ENCODE data around the gene TAF7.

DNA sequence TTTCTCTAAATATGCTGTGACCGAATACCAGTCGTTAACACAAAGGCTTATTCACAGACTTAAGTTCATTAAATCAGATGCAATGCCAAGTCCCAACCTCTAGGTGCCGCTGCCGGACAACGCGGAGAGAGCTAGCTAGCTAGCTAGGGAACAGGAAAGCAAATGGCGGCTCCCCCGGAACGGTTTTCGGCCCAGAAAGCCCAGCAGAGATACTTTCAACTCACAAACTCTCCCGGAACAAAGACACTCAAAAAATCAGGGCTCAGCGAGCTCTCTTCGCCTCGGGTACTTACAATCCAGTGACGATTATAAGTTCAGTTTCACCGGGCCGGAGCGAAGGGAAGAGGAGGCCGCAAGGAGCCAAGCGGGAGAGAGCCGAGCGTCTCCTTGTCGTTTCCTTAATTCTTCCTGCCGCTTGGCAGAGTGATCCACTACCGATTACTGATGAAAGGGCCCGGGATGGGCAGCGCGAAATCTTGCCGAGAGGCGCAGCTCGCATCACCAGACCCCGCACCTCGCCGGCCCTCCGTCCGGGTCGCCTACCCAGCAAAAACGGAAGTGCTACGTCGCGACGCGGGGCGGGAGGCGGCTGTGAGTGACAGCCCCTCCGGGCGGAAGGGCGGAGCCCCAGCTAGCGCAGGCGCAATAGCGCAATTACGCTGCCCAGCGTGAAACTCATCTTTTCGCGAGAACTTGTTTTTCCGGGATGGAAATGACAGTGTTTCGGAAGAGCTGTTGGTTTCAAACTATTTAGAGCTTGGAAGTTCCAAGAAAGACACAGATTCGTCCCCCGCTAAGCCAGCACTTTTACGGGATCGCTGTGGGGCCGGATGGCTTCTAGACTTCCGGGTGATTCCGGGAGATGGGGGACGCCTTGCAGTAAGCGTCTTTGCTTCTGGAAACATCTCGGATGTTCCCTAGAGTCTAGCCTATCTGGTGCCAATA is at the start of gene TAF7:
- TF ChIP-seq, protein P1, sequence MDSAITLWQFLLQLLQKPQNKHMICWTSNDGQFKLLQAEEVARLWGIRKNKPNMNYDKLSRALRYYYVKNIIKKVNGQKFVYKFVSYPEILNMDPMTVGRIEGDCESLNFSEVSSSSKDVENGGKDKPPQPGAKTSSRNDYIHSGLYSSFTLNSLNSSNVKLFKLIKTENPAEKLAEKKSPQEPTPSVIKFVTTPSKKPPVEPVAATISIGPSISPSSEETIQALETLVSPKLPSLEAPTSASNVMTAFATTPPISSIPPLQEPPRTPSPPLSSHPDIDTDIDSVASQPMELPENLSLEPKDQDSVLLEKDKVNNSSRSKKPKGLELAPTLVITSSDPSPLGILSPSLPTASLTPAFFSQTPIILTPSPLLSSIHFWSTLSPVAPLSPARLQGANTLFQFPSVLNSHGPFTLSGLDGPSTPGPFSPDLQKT (IDR thresholded peaks at IDR 0.05; ENCODE audit: borderline replicate concordance, low read depth, low read length) = no peak; the same call in 1 of the 2 replicates
- TF ChIP-seq MZF1 (tag by site-specific recombination; IDR thresholded peaks at IDR 0.05; ENCODE audit: borderline replicate concordance) = no peak
- TF ChIP-seq ZNF248 (tag by site-specific recombination; IDR thresholded peaks at IDR 0.05) = no peak
- TF ChIP-seq ZNF140 (tag by site-specific recombination; IDR thresholded peaks at IDR 0.05) = no peak
- TF ChIP-seq MYNN (tag by site-specific recombination; IDR thresholded peaks at IDR 0.05; ENCODE audit: borderline replicate concordance) = no peak
- TF ChIP-seq, protein P2, sequence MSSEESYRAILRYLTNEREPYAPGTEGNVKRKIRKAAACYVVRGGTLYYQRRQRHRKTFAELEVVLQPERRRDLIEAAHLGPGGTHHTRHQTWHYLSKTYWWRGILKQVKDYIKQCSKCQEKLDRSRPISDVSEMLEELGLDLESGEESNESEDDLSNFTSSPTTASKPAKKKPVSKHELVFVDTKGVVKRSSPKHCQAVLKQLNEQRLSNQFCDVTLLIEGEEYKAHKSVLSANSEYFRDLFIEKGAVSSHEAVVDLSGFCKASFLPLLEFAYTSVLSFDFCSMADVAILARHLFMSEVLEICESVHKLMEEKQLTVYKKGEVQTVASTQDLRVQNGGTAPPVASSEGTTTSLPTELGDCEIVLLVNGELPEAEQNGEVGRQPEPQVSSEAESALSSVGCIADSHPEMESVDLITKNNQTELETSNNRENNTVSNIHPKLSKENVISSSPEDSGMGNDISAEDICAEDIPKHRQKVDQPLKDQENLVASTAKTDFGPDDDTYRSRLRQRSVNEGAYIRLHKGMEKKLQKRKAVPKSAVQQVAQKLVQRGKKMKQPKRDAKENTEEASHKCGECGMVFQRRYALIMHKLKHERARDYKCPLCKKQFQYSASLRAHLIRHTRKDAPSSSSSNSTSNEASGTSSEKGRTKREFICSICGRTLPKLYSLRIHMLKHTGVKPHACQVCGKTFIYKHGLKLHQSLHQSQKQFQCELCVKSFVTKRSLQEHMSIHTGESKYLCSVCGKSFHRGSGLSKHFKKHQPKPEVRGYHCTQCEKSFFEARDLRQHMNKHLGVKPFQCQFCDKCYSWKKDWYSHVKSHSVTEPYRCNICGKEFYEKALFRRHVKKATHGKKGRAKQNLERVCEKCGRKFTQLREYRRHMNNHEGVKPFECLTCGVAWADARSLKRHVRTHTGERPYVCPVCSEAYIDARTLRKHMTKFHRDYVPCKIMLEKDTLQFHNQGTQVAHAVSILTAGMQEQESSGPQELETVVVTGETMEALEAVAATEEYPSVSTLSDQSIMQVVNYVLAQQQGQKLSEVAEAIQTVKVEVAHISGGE (tag by site-specific recombination; conservative IDR thresholded peaks at IDR 0.05; ENCODE audit: low read depth) = peak; percentile 68
- TF ChIP-seq, protein P3, sequence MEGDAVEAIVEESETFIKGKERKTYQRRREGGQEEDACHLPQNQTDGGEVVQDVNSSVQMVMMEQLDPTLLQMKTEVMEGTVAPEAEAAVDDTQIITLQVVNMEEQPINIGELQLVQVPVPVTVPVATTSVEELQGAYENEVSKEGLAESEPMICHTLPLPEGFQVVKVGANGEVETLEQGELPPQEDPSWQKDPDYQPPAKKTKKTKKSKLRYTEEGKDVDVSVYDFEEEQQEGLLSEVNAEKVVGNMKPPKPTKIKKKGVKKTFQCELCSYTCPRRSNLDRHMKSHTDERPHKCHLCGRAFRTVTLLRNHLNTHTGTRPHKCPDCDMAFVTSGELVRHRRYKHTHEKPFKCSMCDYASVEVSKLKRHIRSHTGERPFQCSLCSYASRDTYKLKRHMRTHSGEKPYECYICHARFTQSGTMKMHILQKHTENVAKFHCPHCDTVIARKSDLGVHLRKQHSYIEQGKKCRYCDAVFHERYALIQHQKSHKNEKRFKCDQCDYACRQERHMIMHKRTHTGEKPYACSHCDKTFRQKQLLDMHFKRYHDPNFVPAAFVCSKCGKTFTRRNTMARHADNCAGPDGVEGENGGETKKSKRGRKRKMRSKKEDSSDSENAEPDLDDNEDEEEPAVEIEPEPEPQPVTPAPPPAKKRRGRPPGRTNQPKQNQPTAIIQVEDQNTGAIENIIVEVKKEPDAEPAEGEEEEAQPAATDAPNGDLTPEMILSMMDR (tag by site-specific recombination; IDR thresholded peaks at IDR 0.05) = peak; percentile 77
- TF ChIP-seq, protein P4, sequence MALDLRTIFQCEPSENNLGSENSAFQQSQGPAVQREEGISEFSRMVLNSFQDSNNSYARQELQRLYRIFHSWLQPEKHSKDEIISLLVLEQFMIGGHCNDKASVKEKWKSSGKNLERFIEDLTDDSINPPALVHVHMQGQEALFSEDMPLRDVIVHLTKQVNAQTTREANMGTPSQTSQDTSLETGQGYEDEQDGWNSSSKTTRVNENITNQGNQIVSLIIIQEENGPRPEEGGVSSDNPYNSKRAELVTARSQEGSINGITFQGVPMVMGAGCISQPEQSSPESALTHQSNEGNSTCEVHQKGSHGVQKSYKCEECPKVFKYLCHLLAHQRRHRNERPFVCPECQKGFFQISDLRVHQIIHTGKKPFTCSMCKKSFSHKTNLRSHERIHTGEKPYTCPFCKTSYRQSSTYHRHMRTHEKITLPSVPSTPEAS (tag by site-specific recombination; IDR thresholded peaks at IDR 0.05) = no peak
- no peak for TF ChIP-seq ZNF112 (tag by site-specific recombination; IDR thresholded peaks at IDR 0.05)
- TF ChIP-seq, protein P5, sequence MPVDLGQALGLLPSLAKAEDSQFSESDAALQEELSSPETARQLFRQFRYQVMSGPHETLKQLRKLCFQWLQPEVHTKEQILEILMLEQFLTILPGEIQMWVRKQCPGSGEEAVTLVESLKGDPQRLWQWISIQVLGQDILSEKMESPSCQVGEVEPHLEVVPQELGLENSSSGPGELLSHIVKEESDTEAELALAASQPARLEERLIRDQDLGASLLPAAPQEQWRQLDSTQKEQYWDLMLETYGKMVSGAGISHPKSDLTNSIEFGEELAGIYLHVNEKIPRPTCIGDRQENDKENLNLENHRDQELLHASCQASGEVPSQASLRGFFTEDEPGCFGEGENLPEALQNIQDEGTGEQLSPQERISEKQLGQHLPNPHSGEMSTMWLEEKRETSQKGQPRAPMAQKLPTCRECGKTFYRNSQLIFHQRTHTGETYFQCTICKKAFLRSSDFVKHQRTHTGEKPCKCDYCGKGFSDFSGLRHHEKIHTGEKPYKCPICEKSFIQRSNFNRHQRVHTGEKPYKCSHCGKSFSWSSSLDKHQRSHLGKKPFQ (tag by site-specific recombination; IDR thresholded peaks at IDR 0.05) = no peak
